ENCODE results near the gene EFNA5.

Gene EFNA5

DNA sequence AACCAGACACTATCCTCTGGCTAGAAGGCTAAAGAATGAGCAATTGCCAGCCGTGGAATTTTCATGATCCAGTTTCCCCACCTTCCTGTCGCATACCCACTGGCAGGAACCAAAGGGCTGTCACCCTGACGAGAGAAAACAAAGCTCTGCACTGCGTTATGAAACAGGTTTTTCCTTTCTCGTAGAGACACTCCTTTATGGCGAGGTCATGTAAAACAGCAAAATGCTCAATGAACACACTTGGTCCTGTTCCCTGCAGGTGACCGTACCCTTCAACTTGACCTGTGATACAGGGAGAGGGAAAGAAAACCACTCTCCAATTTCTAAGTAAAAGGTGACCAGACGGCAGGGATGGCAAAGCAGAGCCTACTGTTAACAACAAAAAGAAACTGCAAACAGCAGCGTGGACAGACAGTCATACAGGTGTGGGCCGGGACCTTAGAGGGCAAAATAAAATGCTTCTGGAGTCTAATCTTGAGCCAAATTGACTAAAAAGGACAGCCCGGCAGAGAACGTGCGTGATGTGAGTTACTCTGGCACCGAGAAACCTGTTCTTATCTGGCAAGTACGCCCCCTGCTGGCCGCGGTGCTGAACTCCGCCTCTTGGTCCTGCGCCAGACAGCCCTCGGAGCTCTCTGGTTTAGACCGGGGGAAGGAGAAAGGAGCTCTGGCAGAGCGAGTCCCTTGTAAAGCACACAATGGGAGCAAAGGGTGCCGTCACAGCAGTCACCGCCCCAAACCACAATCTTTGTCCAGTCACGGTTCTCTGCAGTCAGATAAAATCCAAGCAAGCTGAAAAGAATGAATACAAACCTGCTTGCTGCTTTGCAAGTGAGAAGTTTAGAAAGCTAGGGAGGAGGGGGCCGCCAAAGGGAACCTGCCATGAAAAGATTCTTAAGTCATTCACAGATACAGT, 98.9 kb downstream of the EFNA5 start:
- H3K27ac ChIP-seq: no peak overlapping the region
- TF ChIP-seq, protein P1, sequence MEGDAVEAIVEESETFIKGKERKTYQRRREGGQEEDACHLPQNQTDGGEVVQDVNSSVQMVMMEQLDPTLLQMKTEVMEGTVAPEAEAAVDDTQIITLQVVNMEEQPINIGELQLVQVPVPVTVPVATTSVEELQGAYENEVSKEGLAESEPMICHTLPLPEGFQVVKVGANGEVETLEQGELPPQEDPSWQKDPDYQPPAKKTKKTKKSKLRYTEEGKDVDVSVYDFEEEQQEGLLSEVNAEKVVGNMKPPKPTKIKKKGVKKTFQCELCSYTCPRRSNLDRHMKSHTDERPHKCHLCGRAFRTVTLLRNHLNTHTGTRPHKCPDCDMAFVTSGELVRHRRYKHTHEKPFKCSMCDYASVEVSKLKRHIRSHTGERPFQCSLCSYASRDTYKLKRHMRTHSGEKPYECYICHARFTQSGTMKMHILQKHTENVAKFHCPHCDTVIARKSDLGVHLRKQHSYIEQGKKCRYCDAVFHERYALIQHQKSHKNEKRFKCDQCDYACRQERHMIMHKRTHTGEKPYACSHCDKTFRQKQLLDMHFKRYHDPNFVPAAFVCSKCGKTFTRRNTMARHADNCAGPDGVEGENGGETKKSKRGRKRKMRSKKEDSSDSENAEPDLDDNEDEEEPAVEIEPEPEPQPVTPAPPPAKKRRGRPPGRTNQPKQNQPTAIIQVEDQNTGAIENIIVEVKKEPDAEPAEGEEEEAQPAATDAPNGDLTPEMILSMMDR (IDR thresholded peaks at IDR 0.05): peak; percentile 89
- TF ChIP-seq ZFX (IDR thresholded peaks at IDR 0.05; ENCODE audit: borderline replicate concordance): no peak

DNA sequence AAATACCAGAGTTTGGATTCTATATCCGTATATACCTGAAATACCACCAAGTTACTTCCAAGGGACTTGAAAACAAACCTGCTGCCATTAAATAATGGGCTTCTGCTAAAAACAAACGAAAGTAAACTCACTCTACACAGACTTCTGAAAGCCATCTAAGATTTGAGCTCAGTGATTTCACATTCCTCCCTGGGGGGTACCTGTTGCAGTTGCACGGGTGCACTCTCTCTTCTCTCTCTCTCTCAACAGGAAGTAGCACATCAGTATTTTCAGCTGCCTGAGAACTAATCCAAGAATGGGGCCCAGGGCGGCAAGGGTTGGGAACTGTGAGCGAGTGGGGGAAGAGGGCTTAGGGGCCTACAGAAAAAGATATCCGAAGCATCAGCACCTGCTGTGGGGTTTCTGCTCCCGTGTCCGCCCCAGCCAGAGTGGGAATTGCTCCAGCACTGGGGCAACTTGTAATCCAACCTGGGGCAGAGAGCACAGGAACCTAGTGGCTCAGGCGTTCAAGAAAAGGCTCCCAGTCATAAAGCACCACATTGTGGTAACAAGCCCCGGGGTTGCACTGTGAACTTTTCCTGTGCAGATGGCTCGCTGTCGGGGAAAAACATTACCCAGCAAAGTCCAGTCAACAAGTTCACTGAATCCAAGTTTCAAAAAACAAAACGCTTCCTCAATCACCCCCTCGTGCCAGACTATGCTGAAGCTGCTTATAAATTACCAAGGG, 99.8 kb downstream of the EFNA5 start:
- TF ChIP-seq, protein P1 (IDR thresholded peaks at IDR 0.05): no peak
- no peak for TF ChIP-seq ZFX (IDR thresholded peaks at IDR 0.05; ENCODE audit: borderline replicate concordance)
- H3K27ac ChIP-seq: no peak overlapping the region

DNA sequence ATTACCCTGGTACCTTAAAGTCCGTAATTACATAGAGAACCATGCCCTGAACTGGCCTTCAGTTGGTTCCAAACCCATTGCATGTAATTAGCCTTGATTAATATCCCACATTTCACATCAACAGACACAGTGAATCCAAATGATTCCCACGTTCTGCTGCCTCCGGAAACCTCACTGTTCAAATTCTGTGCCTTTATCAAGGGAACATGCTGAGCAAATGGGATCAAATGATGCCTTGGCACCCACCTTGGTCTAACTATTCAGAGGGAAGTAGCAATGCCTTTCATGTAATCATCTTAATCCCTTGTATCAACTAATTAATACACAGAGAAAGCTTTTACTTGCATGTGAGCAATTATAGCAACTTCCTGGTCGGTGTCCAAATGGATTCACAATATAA, 100.6 kb downstream of the EFNA5 start:
- no peak overlapping the region for H3K27ac ChIP-seq
- TF ChIP-seq, protein P1 (IDR thresholded peaks at IDR 0.05): no peak
- TF ChIP-seq ZFX (IDR thresholded peaks at IDR 0.05; ENCODE audit: borderline replicate concordance): no peak

DNA sequence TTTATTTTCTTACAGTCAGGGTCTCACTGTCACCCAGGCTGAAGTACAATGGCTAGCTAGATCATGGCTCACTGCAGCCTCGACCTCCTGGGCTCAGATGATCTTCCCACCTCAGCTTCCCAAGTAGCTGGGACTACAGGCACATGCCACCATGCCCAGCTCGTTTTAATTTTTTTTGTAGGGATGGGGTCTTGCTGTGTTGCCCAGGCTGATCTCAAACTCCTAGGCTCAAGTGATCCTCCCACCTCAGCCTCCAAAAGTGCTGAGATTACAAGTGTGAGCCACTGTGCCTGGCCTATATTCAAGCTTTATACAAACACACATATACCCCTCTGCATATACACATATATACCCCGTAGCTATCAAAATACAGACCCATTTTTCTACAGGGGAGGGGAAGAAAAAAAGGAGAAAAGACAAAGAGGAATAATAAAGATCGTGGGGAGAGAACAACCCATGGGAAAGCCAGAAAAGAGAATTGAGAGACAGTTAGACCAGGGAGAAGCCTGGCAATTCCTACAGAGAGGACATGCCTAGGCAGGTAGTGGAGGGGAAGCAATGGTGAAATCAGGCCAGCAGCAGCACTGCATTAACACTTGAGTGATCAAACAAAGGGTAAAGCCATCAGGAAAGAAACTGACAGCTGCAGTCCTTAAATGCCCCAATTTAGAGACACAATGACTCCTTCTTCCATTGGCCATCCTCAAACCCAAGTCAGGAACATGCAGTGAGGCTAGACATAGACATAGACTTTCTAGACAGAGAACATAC, 102.7 kb downstream of the EFNA5 start:
- TF ChIP-seq ZFX (IDR thresholded peaks at IDR 0.05; ENCODE audit: borderline replicate concordance): no peak
- H3K27ac ChIP-seq: no peak overlapping the region

DNA sequence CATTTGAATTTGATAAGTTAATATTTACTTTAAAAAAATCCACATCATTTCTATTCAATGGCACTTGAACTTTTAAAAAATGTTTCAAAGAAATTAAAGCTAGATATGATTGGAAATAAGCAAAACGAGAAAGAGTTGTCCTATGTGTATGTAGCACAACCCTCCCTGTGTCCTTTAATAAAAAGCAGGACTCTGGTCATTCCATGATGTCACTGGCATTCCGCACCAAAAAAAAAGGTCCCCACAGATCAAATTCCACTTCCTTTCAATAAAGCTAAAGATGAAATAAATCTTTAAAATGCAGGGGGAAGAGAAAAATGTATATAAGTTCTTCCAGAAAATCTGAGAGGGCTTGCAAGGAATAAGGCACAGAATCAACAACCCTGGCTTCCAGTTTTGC, 103.8 kb downstream of the EFNA5 start:
- TF ChIP-seq, protein P1 (IDR thresholded peaks at IDR 0.05): no peak
- no peak for TF ChIP-seq ZFX (IDR thresholded peaks at IDR 0.05; ENCODE audit: borderline replicate concordance)
- no peak overlapping the region for H3K27ac ChIP-seq

DNA sequence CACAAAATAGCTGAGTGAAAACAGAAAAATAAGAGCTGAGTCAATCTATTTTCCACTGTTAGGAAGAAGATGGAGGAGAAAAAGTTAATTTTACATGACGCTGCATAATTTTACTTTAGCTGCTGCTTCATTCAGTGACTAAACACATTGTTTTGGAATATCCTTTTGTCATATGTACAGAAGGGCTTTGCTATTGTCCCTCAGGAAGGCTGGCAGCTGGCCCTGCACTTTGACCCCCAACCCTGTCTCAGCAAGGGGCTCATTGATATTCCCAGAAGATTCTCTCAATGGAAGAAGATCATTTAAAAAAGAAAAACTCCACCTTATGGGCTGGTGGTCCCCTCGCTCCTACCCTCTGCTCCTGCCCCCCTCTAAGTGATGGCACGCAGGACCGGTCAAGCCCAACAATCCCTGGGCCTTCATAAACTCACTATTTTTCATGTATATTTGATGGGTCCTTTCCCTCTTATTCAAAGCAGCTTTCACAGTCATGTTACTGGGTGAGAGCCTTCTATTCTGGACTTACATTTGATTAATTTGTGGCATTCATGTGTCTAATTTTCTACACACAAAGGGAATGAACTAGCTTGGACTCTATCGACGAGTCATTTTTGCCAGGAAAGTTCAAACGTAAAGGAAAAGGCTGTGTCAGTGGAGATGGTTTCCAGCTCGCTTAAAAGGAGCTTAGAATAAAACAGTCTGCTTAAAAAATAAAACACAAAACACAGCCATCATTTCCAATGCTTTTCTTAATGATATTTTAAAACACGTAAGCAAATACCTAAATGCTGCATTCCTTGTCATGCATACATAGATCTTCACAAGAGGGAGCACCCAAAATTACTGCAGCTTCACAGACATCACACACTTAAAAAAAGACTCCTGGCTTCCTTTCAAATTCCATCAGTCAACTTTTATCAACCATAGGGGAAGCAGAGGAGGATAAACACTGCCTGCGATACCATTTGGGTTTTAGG, 104.7 kb downstream of the EFNA5 start:
- TF ChIP-seq, protein P1 (IDR thresholded peaks at IDR 0.05): no peak
- no peak for TF ChIP-seq ZFX (IDR thresholded peaks at IDR 0.05; ENCODE audit: borderline replicate concordance)
- no peak overlapping the region for H3K27ac ChIP-seq

Measured in 22Rv1 (cell line).